Type B pancreatic cell (in vitro differentiated cells): Measurements from ENCODE around the gene PEX26. TPM values are rescaled to one million over a fixed set of nuclear protein-coding genes. Genes with fewer than 3 reads are reported as not detected.

Experiments
- DNase-seq: peaks from one replicate; pipeline ENCODE4 v3.0.0; 2021; ENCODE audit warnings: mixed read lengths; ENCODE audit not compliant: unreplicated experiment; ENCODE audit errors: extremely low spot score
- H3K27ac Mint-ChIP-seq: 2 replicates; pipeline ENCODE4 v1.8.0; 2021; ENCODE audit warnings: mild to moderate bottlenecking, mixed read lengths
- H3K27me3 Mint-ChIP-seq: 2 replicates; pipeline ENCODE4 v1.8.0; 2021; ENCODE audit warnings: mixed read lengths
- H3K36me3 Mint-ChIP-seq: 2 replicates; pipeline ENCODE4 v1.8.0; 2021; ENCODE audit warnings: mixed read lengths
- H3K4me1 Mint-ChIP-seq: one replicate; pipeline ENCODE4 v1.8.0; 2021; ENCODE audit warnings: mixed read lengths; ENCODE audit not compliant: unreplicated experiment
- H3K4me3 Mint-ChIP-seq: 2 replicates; pipeline ENCODE4 v1.8.0; 2021; ENCODE audit warnings: mild to moderate bottlenecking, mixed read lengths
- H3K9me3 Mint-ChIP-seq: 2 replicates; pipeline ENCODE4 v1.8.0; 2021; ENCODE audit warnings: mixed read lengths
- CTCF ChIP-seq: fragments of 200-600 bp; sonication (generic); conservative IDR thresholded peaks from 2 replicates; pipeline ENCODE4 v1.5.0; 2021; ENCODE audit warnings: antibody characterized with exemption, mild to moderate bottlenecking
- total RNA-seq: library from RNA; stranded (reverse); gene quantifications from 2 replicates; pipeline ENCODE4 v1.2.1, GENCODE V29; 2021; ENCODE audit warnings: low replicate concordance

The PEX26 gene
- total RNA-seq, 1 donor from 2014 or later: 46.3 TPM

- no peaks in the 10 kb centered on the region for H3K4me1 Mint-ChIP-seq
- no peak for DNase-seq
- H3K27me3 Mint-ChIP-seq: no peaks in the 10 kb centered on the region
- peak overlapping the region; percentile 75 for H3K27ac Mint-ChIP-seq
- no peaks in the 10 kb centered on the region for H3K9me3 Mint-ChIP-seq
- no peak for TF ChIP-seq CTCF
- peaks cover 12% of the 10 kb centered on the region for H3K36me3 Mint-ChIP-seq
- H3K4me3 Mint-ChIP-seq: peak overlapping the region; percentile 74
These were observed 14.2 kb downstream of the PEX26 start for GRCh38 chr22:18091916-18092526.

- H3K9me3 Mint-ChIP-seq: no peaks in the 10 kb centered on the region
- no peaks in the 10 kb centered on the region for H3K27me3 Mint-ChIP-seq
- no peak overlapping the region for H3K4me3 Mint-ChIP-seq
- TF ChIP-seq CTCF: no peak
- H3K4me1 Mint-ChIP-seq: no peaks in the 10 kb centered on the region
- peaks cover 12% of the 10 kb centered on the region for H3K36me3 Mint-ChIP-seq
- no peak overlapping the region for H3K27ac Mint-ChIP-seq
- DNase-seq: no peak
These were observed 15.9 kb downstream of the PEX26 start for GRCh38 chr22:18093661-18094060.

- Mint-ChIP-seq H3K27me3 (no peaks in the 10 kb centered on the region), H3K4me3 (no peak overlapping the region), H3K27ac (no peak overlapping the region), H3K36me3 (peaks cover 12% of the 10 kb centered on the region), H3K9me3 (no peaks in the 10 kb centered on the region), H3K4me1 (no peaks in the 10 kb centered on the region)
- no peak for DNase-seq
- TF ChIP-seq CTCF: no peak
These were observed 17.5 kb downstream of the PEX26 start for GRCh38 chr22:18095101-18095805.

- H3K27ac Mint-ChIP-seq: no peak overlapping the region
- TF ChIP-seq CTCF: no peak
- DNase-seq: no peak
- no peak overlapping the region for H3K4me3 Mint-ChIP-seq
- H3K36me3 Mint-ChIP-seq: peaks cover 7% of the 10 kb centered on the region
- H3K27me3 Mint-ChIP-seq: no peaks in the 10 kb centered on the region
- no peaks in the 10 kb centered on the region for H3K9me3 Mint-ChIP-seq
- no peaks in the 10 kb centered on the region for H3K4me1 Mint-ChIP-seq
These were observed 19.0 kb downstream of the PEX26 start for GRCh38 chr22:18096823-18097222.

- no peak for TF ChIP-seq CTCF
- Mint-ChIP-seq H3K4me3 (no peak overlapping the region), H3K27me3 (no peaks in the 10 kb centered on the region), H3K9me3 (no peaks in the 10 kb centered on the region), H3K27ac (no peak overlapping the region), H3K4me1 (no peaks in the 10 kb centered on the region), H3K36me3 (peaks cover 11% of the 10 kb centered on the region)
- no peak for DNase-seq
These were observed 23.0 kb downstream of the PEX26 start for GRCh38 chr22:18100781-18101180.
